Measurements from ENCODE around the gene TRIM4.

The TRIM4 gene

DNA sequence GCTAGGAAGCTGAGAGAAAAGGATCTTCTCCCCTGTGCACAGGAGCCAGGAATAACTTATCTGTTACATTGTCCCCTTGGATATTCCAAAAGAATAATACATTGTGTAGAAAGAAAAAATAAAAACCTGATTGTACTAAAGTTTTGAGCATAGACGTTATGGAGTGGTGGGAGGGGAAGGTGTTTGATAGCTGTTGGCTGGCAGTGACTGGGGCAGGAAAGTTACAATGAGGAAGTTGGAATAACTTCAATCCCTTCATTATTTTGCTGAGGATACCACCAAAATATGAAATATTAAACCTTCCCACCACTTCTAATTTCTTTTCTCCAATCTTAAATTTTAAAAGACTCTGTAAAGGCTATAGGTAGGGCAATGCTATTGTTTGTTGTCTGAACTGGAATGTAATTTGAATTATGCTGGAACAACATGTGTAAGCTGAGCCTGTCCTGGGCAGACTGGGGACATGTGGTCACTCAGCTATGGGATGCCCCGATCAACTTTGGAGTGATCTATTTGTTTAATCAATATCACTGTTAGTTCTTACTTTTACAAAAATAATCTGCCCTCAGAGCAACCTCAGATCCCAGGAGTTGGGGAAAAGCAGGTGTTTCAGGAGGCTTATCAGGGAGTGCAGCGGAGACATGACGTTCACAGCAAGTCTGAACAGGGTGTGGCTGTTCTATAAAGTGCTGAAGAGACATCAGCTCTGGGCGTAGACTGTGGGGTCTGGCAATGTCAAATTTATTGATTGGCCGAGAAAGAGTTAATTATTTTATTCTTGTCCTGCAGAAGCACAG lies 70.7 kb downstream of the TRIM4 start (continued):
- TF ChIP-seq ZNF558 (tag by site-specific recombination; IDR thresholded peaks at IDR 0.05), result no peak
- no peak for TF ChIP-seq ZNF585B (tag by site-specific recombination; IDR thresholded peaks at IDR 0.05)
- no peak for TF ChIP-seq ZNF366 (tag by site-specific recombination; conservative IDR thresholded peaks at IDR 0.05)
- TF ChIP-seq KLF16 (tag by site-specific recombination; IDR thresholded peaks at IDR 0.05), result no peak
- TF ChIP-seq ZNF571 (tag by site-specific recombination; IDR thresholded peaks at IDR 0.05), result no peak
- TF ChIP-seq ZBTB8A (tag by site-specific recombination; IDR thresholded peaks at IDR 0.05), result no peak

DNA sequence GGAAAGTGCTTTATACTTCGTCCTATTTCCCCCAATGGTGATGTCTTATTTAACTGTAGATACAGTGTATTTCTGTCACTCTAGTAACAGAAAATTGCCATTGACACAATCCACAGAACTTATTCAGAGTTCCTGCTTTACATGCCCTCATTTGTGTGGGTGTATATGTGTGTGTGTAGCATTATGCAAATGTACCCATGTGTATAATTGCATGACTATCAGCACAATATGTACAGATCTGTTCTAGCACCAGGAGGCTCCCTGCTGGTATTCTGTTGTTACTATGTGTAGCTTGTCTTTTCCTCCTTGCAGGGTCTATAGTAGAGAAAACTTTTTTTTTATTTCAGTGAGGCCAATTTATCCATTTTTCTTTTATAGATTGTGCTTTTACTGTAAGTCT lies 75.0 kb downstream of the TRIM4 start:
- POLR2A ChIA-PET, result no interaction called here
- Histone ChIP-seq H3K4me3 (ENCODE audit: low read depth, low read length) (no peak overlapping the region), H3K9me3 (ENCODE audit: control insufficient read depth, insufficient read depth, low read depth, low read length) (no peaks in the 10 kb centered on the region), H3K36me3 (ENCODE audit: control insufficient read depth in 2 of 2, insufficient read depth in 1 of 2, low read length in 2 of 2) (no peaks in the 10 kb centered on the region), H3K27ac (ENCODE audit: extremely low read depth, low read depth, low read length) (no peak overlapping the region), H3K4me1 (ENCODE audit: control insufficient read depth, insufficient read depth, low read length) (no peaks in the 10 kb centered on the region)
- TF ChIP-seq ZNF223 (tag by site-specific recombination; IDR thresholded peaks at IDR 0.05) (no peak), ZNF555 (tag by site-specific recombination; conservative IDR thresholded peaks at IDR 0.05) (no peak), ZXDB (tag by site-specific recombination; IDR thresholded peaks at IDR 0.05) (no peak), ZSCAN5A (tag by site-specific recombination; IDR thresholded peaks at IDR 0.05) (no peak), ZNF423 (tag by site-specific recombination; IDR thresholded peaks at IDR 0.05) (no peak), ELK4 (IDR thresholded peaks at IDR 0.05; ENCODE audit: borderline replicate concordance, low read depth, low read length) (no peak), ZNF48 (tag by site-specific recombination; IDR thresholded peaks at IDR 0.05) (no peak)
- TF ChIP-seq, protein P1, sequence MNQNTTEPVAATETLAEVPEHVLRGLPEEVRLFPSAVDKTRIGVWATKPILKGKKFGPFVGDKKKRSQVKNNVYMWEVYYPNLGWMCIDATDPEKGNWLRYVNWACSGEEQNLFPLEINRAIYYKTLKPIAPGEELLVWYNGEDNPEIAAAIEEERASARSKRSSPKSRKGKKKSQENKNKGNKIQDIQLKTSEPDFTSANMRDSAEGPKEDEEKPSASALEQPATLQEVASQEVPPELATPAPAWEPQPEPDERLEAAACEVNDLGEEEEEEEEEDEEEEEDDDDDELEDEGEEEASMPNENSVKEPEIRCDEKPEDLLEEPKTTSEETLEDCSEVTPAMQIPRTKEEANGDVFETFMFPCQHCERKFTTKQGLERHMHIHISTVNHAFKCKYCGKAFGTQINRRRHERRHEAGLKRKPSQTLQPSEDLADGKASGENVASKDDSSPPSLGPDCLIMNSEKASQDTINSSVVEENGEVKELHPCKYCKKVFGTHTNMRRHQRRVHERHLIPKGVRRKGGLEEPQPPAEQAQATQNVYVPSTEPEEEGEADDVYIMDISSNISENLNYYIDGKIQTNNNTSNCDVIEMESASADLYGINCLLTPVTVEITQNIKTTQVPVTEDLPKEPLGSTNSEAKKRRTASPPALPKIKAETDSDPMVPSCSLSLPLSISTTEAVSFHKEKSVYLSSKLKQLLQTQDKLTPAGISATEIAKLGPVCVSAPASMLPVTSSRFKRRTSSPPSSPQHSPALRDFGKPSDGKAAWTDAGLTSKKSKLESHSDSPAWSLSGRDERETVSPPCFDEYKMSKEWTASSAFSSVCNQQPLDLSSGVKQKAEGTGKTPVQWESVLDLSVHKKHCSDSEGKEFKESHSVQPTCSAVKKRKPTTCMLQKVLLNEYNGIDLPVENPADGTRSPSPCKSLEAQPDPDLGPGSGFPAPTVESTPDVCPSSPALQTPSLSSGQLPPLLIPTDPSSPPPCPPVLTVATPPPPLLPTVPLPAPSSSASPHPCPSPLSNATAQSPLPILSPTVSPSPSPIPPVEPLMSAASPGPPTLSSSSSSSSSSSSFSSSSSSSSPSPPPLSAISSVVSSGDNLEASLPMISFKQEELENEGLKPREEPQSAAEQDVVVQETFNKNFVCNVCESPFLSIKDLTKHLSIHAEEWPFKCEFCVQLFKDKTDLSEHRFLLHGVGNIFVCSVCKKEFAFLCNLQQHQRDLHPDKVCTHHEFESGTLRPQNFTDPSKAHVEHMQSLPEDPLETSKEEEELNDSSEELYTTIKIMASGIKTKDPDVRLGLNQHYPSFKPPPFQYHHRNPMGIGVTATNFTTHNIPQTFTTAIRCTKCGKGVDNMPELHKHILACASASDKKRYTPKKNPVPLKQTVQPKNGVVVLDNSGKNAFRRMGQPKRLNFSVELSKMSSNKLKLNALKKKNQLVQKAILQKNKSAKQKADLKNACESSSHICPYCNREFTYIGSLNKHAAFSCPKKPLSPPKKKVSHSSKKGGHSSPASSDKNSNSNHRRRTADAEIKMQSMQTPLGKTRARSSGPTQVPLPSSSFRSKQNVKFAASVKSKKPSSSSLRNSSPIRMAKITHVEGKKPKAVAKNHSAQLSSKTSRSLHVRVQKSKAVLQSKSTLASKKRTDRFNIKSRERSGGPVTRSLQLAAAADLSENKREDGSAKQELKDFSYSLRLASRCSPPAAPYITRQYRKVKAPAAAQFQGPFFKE (tag by site-specific recombination; IDR thresholded peaks at IDR 0.05; ENCODE audit: borderline replicate concordance), result no peak
- CTCF ChIA-PET, result no interaction called here

DNA sequence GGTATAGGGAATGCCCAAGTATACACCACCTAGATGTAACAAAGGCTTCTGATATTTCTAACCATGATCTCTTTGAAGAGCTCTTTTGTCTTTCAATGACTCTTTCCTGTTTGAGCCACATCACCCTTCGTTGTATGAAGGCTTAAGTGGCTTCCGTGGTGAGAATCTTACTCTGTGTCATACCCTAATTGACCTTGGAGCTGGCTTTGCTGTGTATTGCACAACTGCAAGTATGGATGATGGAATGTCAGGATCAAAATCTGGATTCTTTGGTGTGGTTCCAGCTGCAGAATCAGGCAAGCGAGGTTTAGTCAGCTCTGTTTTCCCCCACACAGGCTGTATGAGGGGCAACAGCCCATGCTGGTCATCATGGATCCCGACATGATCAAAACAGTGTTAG lies 75.5 kb downstream of the TRIM4 start:
- H3K9me3 ChIP-seq (ENCODE audit: control insufficient read depth, insufficient read depth, low read depth, low read length), result no peaks in the 10 kb centered on the region
- CTCF ChIA-PET, result no interaction called here
- no peaks in the 10 kb centered on the region for H3K36me3 ChIP-seq (ENCODE audit: control insufficient read depth in 2 of 2, insufficient read depth in 1 of 2, low read length in 2 of 2)
- H3K27ac ChIP-seq (ENCODE audit: extremely low read depth, low read depth, low read length), result no peak overlapping the region
- no peaks in the 10 kb centered on the region for H3K4me1 ChIP-seq (ENCODE audit: control insufficient read depth, insufficient read depth, low read length)
- H3K4me3 ChIP-seq (ENCODE audit: low read depth, low read length), result no peak overlapping the region
- POLR2A ChIA-PET, result no interaction called here
- TF ChIP-seq ZNF394 (tag by site-specific recombination; IDR thresholded peaks at IDR 0.05; ENCODE audit: borderline replicate concordance), result no peak
- no peak for TF ChIP-seq ZNF274 (IDR thresholded peaks at IDR 0.05; ENCODE audit: low read length)
- no peak for TF ChIP-seq ZNF274 (tag by site-specific recombination; IDR thresholded peaks at IDR 0.05; ENCODE audit: borderline replicate concordance)
- TF ChIP-seq, protein P2, sequence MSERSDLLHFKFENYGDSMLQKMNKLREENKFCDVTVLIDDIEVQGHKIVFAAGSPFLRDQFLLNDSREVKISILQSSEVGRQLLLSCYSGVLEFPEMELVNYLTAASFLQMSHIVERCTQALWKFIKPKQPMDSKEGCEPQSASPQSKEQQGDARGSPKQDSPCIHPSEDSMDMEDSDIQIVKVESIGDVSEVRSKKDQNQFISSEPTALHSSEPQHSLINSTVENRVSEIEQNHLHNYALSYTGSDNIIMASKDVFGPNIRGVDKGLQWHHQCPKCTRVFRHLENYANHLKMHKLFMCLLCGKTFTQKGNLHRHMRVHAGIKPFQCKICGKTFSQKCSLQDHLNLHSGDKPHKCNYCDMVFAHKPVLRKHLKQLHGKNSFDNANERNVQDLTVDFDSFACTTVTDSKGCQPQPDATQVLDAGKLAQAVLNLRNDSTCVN (tag by site-specific recombination; optimal IDR thresholded peaks at IDR 0.05), result no peak
- no peak for TF ChIP-seq ZNF350 (tag by site-specific recombination; IDR thresholded peaks at IDR 0.05)
- no peak for TF ChIP-seq ZNF302 (tag by site-specific recombination; IDR thresholded peaks at IDR 0.05; ENCODE audit: low read depth)
